ENCODE results near the gene PSAT1. TPM values are rescaled to one million over a fixed set of nuclear protein-coding genes. Genes with fewer than 3 reads are reported as not detected.

The PSAT1 gene
- total RNA-seq, 1 experiment from 2014 or later = 45.6 TPM

GRCh38 chr9:78319197-78320029 lies 22.5 kb downstream of the PSAT1 start:
- Histone ChIP-seq H3K27ac (ENCODE audit: low read length) (no peak overlapping the region), H3K9ac (ENCODE audit: low read length) (no peak overlapping the region), H3K9me2 (replicated peaks; ENCODE audit: low read length) (no peaks in the 10 kb centered on the region), H3K79me2 (ENCODE audit: low read length) (no peaks in the 10 kb centered on the region), H2AFZ (ENCODE audit: low read length) (no peak overlapping the region), H3K4me2 (ENCODE audit: low read length) (no peak overlapping the region), H3K27me3 (ENCODE audit: low read length) (no peaks in the 10 kb centered on the region), H3K9me3 (ENCODE audit: low read length) (no peaks in the 10 kb centered on the region), H3K4me1 (ENCODE audit: insufficient read depth, low read length) (no peaks in the 10 kb centered on the region), H3K4me3 (ENCODE audit: low read length) (no peak overlapping the region), H3K36me3 (ENCODE audit: low read depth, low read length) (peaks cover 14% of the 10 kb centered on the region), H3F3A (ENCODE audit: low read length, unreplicated experiment) (no peaks in the 10 kb centered on the region), H4K20me1 (ENCODE audit: low read length) (no peaks in the 10 kb centered on the region)
- ChIA-PET POLR2A (ENCODE audit: unreplicated experiment) (no interaction called here), CTCF (no interaction called here)
- no peak for DNase-seq
- intact Hi-C loops (cut with micrococcal nuclease) = no loop called here
- TF ChIP-seq EZH2 (IDR thresholded peaks at IDR 0.05; ENCODE audit: low read length, unreplicated experiment) = no peak
- BruUV-seq (replicated peaks) = no TSS peak
- no peak for ATAC-seq

GRCh38 chr9:78320030-78320693 lies 23.2 kb downstream of the PSAT1 start:
- intact Hi-C loops (cut with micrococcal nuclease) = no loop called here
- Histone ChIP-seq H3K9me3 (ENCODE audit: low read length) (no peaks in the 10 kb centered on the region), H4K20me1 (ENCODE audit: low read length) (no peaks in the 10 kb centered on the region), H3K4me3 (ENCODE audit: low read length) (no peak overlapping the region), H3K4me2 (ENCODE audit: low read length) (no peak overlapping the region), H3K9ac (ENCODE audit: low read length) (no peak overlapping the region), H3K79me2 (ENCODE audit: low read length) (no peaks in the 10 kb centered on the region), H3K36me3 (ENCODE audit: low read depth, low read length) (peaks cover 14% of the 10 kb centered on the region), H3K4me1 (ENCODE audit: insufficient read depth, low read length) (no peaks in the 10 kb centered on the region), H2AFZ (ENCODE audit: low read length) (no peak overlapping the region), H3F3A (ENCODE audit: low read length, unreplicated experiment) (no peaks in the 10 kb centered on the region), H3K27me3 (ENCODE audit: low read length) (no peaks in the 10 kb centered on the region), H3K9me2 (replicated peaks; ENCODE audit: low read length) (no peaks in the 10 kb centered on the region), H3K27ac (ENCODE audit: low read length) (no peak overlapping the region)
- DNase-seq (no peak), ATAC-seq (no peak)
- CTCF ChIA-PET = no interaction called here
- no TSS peak for BruUV-seq (replicated peaks)
- POLR2A ChIA-PET (ENCODE audit: unreplicated experiment) = no interaction called here
- TF ChIP-seq EZH2phosphoT487 (IDR thresholded peaks at IDR 0.05; ENCODE audit: borderline replicate concordance, low read length) (no peak), EZH2 (IDR thresholded peaks at IDR 0.05; ENCODE audit: low read length, unreplicated experiment) (no peak), CTCF (conservative IDR thresholded peaks at IDR 0.05; ENCODE audit: low read depth, low read length) (no peak)

GRCh38 chr9:78320875-78321496 lies 24.1 kb downstream of the PSAT1 start:
- H4K20me1 ChIP-seq (ENCODE audit: low read length) = no peaks in the 10 kb centered on the region
- H3K27ac ChIP-seq (ENCODE audit: low read length) = no peak overlapping the region
- H3K4me1 ChIP-seq (ENCODE audit: insufficient read depth, low read length) = no peaks in the 10 kb centered on the region
- ATAC-seq = no peak
- no peaks in the 10 kb centered on the region for H3K79me2 ChIP-seq (ENCODE audit: low read length)
- no peak for DNase-seq
- TF ChIP-seq EZH2phosphoT487 (IDR thresholded peaks at IDR 0.05; ENCODE audit: borderline replicate concordance, low read length) (no peak), EZH2 (IDR thresholded peaks at IDR 0.05; ENCODE audit: low read length, unreplicated experiment) (no peak), CTCF (conservative IDR thresholded peaks at IDR 0.05; ENCODE audit: low read depth, low read length) (no peak)
- H3K27me3 ChIP-seq (ENCODE audit: low read length) = no peaks in the 10 kb centered on the region
- ChIA-PET POLR2A (ENCODE audit: unreplicated experiment) (no interaction called here), CTCF (no interaction called here)
- H2AFZ ChIP-seq (ENCODE audit: low read length) = no peak overlapping the region
- intact Hi-C loops (cut with micrococcal nuclease) = no loop called here
- BruUV-seq (replicated peaks) = no TSS peak
- H3K9ac ChIP-seq (ENCODE audit: low read length) = no peak overlapping the region
- H3K4me2 ChIP-seq (ENCODE audit: low read length) = no peak overlapping the region
- H3F3A ChIP-seq (ENCODE audit: low read length, unreplicated experiment) = no peaks in the 10 kb centered on the region
- no peaks in the 10 kb centered on the region for H3K9me2 ChIP-seq (replicated peaks; ENCODE audit: low read length)
- H3K9me3 ChIP-seq (ENCODE audit: low read length) = no peaks in the 10 kb centered on the region
- H3K4me3 ChIP-seq (ENCODE audit: low read length) = no peak overlapping the region
- H3K36me3 ChIP-seq (ENCODE audit: low read depth, low read length) = peaks cover 14% of the 10 kb centered on the region
